Activated T-cell treated with anti-CD3 and anti-CD28 coated beads for 1 hour (primary cell): Measurements from ENCODE around the gene DAZAP1.
"Not testable (repeated sequence)": the region's sequence is repeated elsewhere in the genome, so short reads cannot be mapped to it uniquely, and the experiment has no call there.

Experiments
- DNase-seq: peaks from one replicate; pipeline ENCODE4 v3.0.0-alpha.2; 2020; ENCODE audit warnings: low read depth

DAZAP1 gene

GRCh38 chr19:1474011-1474764, 66.8 kb downstream of the DAZAP1 start:
- no peak for DNase-seq

DNA sequence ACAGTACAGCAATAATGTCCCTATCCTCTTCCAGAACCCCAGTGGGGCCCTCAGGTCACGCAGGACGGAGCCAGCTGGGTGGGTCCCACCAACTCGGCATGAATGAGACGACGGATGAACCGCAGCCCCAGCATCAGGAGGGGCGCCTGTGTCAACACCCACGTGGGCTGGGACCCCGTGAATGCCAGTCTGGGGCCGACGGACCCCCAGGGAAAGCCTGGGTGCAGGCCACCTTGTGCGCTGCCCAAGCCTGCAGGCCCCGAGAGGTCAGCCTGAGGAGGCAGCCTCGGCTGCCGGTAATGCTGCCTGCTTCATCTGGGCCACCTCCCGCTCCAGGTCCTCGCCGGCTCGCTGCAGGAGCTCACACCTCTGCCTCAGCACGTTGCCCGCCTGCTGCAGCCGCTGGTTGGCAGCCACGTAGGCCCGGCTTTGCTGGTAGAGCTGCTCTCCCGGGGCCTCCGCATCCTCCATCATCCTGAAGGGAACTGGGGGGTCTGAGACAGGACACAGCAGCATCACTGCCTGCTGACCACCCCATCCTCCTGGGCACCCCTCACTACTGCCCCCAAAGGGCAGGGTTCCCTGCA, 67.5 kb downstream of the DAZAP1 start:
- no peak for DNase-seq

GRCh38 chr19:1475751-1476437, 68.5 kb downstream of the DAZAP1 start:
- no peak for DNase-seq

DNA sequence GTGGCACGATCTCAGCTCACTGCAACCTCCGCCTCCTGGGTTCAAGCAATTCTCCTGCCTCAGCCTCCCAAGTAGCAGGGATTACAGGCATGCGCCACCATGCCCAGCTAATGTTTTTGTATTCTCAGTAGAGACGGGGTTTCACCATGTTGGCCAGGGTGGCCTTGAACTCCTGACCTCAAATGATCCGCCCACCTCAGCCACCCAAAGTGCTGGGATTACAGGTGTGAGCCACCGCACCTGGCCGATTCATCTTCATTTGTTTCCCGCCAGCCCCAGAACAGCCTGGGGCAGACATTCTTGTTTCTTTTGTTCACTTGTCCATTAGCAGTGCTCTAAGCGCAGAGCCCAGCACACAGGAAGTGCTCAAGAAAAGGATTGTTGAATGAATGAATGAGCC, 69.7 kb downstream of the DAZAP1 start:
- not testable (repeated sequence) for DNase-seq

DNA sequence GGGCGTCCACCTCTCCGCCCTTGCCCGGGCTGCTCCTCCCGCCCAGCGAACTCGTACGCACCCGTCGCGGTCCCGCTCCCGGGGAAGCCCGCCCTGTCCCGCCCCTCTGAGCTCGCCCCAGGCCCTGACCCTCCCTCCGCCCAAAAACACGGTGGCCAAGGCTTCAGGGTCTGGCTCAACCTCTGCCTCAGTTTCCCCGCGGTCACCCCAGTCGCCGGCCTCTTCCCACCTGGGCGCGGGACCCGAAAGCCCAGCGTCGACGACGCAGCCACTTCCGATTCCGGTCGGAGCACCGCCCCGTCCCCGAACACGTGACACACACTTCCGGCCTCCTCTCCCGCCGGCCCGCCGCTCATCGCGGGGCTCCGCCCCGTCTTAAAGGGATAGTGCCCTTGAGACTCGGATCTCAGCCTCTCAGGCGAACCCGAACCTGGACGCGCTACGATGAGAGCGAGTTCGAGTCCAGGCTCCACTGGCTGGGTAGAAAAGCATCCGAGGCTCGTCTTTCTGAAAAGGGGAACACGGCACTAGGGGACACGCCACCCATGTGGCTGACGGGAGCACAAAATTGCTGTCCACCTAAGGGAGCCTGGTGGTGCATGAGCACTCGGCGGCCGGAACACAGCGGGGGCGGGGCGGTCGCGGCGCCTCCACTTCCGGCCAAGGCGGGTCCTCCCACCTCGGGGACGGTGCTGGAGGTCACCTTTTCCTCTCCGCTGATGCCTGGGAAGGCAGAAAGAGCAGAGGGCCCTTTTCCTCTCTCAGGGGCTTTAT, 71.7 kb downstream of the DAZAP1 start, which contains the start of gene C19orf25:
C19orf25 (minus strand) TSS at position 282 of the 774 bp plus-strand sequence. CDS start 312 bp downstream, outside the sequence.
- DNase-seq: peak; percentile 88

DNA sequence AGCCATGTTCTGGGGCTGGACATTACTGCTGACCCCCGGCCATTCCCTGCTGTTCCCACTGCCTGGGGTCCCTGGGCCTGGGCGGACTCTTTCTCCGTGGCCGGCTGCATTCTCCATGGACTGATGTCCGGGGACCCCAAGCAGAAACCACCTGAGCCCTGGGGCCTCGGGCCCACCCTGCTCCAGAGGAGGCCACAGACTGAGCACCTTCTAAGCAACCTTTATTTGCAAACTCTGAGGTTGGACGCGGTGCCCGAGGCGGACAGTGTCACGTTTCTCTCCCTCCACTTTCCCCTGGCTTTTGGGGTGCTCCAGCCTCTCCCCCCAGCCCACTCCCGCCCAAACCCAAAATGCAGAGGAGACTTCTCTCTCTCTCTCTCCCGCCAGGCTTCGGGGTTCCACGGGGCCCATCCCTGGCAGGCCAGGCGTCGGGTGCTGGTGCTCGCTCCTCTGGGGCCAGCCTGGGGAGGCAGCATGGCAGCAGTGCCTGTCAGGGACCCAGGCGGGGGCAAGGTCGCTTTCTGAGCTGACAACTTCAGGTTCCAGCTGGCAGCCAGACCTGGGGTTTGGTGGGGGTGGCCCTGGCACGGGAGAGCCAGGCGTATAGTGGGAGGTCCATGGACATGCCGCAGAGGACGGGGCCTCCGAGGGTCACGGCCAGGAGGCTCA, 74.0 kb downstream of the DAZAP1 start:
- no peak for DNase-seq

- no peak for DNase-seq
These were observed 74.5 kb downstream of the DAZAP1 start for GRCh38 chr19:1481893-1482360.

- DNase-seq: no peak
These were observed 75.2 kb downstream of the DAZAP1 start for GRCh38 chr19:1482361-1483130.

DNA sequence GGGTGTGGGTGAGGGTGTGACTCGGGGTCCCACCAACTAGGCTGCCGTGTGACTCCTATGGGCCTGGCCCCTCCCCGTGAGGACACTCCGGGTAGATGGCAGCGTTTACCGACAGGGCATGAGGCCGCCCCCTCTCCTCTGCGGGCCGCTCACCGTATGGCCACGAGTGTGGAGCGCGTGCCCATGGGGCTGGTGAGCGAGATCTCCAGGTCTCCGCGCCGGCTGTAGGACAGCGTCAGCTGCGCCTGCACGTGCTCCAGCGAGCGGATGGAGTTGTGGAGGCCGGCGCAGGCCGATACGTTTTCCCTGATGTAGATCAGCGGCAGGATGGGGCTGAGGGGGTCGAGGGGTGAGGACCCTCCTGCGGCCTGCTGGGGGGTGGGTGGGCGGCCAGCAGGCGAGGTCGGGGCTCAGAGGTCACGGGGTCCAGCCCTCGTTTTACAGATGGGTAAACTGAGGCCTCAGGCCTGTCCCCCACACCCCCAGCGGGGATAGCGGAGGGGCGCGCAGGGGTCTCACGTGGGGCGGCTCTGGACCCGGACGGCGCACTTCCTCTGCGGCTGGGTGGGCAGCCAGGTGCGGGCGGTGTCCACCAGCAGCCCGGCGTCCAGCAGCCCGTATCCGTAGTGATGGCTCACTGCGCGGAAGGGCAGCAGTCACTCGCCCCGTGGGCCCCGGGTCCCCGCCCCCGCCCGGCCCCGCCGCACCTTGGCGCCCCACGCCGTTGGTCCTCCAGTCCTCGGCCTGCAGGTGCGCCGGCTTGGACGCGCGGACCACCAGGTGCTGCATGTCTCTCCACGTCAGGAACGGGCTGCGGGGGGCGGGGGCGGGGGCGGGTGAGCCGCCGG, 76.0 kb downstream of the DAZAP1 start:
- DNase-seq: no peak

DNA sequence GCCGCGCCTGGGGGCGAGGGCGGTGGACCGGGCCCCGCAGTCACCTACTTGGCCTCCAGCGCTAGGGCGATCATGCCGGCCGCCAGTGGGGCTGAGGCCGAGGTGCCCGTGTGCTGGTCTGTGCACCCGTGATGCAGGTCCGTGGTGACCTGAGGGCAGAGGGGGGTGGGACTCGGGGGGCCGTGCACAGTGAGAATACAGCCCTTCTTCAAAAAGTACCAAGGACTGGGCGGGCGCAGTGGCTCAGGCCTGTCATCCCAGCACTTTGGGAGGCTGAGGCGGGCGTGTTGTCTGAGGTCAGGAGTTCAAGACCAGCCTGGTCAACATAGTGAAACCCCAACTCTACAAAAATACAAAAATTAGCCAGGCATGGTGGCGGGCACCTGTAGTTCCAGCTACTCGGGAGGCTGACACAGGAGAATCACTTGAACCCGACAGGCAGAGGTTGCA, 76.6 kb downstream of the DAZAP1 start:
- DNase-seq: no peak
